Measurements from ENCODE around the gene FHAD1.

FHAD1 gene

DNA sequence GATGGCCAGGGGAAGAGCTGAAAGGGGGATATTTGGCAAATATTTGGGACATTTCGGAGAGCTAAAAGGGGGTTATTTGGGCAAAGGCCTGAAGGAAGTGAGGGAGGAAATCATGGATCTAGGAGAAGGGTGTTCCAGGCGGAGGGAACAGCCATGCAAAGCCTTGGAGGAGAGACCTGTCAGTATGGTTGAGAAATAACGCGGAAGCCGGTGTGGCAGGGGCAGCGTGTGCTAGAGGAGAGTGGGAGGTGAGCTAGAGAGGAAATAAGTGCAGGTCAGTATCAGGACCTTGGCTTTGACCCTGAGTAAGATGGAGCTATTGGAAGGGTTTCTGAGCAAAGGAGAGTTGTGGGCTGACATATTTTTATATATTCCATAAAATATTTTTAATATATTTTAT is 194.2 kb downstream of the FHAD1 start:
- no peaks in the 10 kb centered on the region for H3K9me2 ChIP-seq (replicated peaks; ENCODE audit: control insufficient read depth, low read length)
- H3K4me3 ChIP-seq (ENCODE audit: low read length): no peak overlapping the region
- no peaks in the 10 kb centered on the region for H4K20me1 ChIP-seq (ENCODE audit: control insufficient read depth, insufficient read depth, low read depth, low read length)
- no peaks in the 10 kb centered on the region for H3K79me2 ChIP-seq (ENCODE audit: control insufficient read depth, low read length)
- H3K9me3 ChIP-seq (ENCODE audit: control insufficient read depth, insufficient read depth, low read length): no peaks in the 10 kb centered on the region
- TF ChIP-seq EZH2phosphoT487 (IDR thresholded peaks at IDR 0.05; ENCODE audit: borderline replicate concordance, low read length): no peak
- TF ChIP-seq, protein P1, sequence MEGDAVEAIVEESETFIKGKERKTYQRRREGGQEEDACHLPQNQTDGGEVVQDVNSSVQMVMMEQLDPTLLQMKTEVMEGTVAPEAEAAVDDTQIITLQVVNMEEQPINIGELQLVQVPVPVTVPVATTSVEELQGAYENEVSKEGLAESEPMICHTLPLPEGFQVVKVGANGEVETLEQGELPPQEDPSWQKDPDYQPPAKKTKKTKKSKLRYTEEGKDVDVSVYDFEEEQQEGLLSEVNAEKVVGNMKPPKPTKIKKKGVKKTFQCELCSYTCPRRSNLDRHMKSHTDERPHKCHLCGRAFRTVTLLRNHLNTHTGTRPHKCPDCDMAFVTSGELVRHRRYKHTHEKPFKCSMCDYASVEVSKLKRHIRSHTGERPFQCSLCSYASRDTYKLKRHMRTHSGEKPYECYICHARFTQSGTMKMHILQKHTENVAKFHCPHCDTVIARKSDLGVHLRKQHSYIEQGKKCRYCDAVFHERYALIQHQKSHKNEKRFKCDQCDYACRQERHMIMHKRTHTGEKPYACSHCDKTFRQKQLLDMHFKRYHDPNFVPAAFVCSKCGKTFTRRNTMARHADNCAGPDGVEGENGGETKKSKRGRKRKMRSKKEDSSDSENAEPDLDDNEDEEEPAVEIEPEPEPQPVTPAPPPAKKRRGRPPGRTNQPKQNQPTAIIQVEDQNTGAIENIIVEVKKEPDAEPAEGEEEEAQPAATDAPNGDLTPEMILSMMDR (IDR thresholded peaks at IDR 0.05; ENCODE audit: low read depth, low read length, poor library complexity, severe bottlenecking): no peak
- H3F3A ChIP-seq (ENCODE audit: control insufficient read depth, insufficient read depth): no peaks in the 10 kb centered on the region
- H3K27me3 ChIP-seq (ENCODE audit: control insufficient read depth, low read length): peaks cover 3% of the 10 kb centered on the region; the same call in 1 of the 2 replicates
- no peak overlapping the region for H3K27ac ChIP-seq (ENCODE audit: low read depth, low read length)
- H3K4me1 ChIP-seq (ENCODE audit: control insufficient read depth, low read length): no peaks in the 10 kb centered on the region
- no peaks in the 10 kb centered on the region for H3K36me3 ChIP-seq (ENCODE audit: control insufficient read depth, low read length)
- H3K4me2 ChIP-seq (ENCODE audit: low read length): no peak overlapping the region

DNA sequence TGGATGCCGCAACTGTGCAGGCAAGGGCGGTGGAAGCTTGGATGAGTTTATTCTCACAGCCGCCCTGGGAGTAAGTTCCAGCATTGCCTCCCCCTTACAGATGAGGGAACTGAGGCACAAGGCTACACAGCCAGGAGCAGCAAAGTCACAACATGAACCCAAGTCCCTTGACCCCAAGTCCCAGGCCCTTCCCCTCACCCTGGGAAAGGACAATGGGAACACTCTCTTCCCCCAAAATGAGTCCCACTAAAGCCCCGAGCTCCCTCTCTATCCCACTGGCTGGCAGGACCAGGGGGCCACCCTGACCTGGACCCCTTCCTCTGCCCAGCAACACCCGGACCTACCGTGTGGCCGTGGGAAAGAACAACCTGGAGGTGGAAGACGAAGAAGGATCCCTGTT is 195.1 kb downstream of the FHAD1 start:
- TF ChIP-seq EZH2phosphoT487 (IDR thresholded peaks at IDR 0.05; ENCODE audit: borderline replicate concordance, low read length): no peak
- TF ChIP-seq, protein P1 (IDR thresholded peaks at IDR 0.05; ENCODE audit: low read depth, low read length, poor library complexity, severe bottlenecking): no peak
- Histone ChIP-seq H3K36me3 (ENCODE audit: control insufficient read depth, low read length) (no peaks in the 10 kb centered on the region), H3K9me2 (replicated peaks; ENCODE audit: control insufficient read depth, low read length) (no peaks in the 10 kb centered on the region), H3K4me2 (ENCODE audit: low read length) (no peak overlapping the region), H4K20me1 (ENCODE audit: control insufficient read depth, insufficient read depth, low read depth, low read length) (no peaks in the 10 kb centered on the region), H3K4me3 (ENCODE audit: low read length) (no peak overlapping the region), H3K4me1 (ENCODE audit: control insufficient read depth, low read length) (no peaks in the 10 kb centered on the region), H3K79me2 (ENCODE audit: control insufficient read depth, low read length) (no peaks in the 10 kb centered on the region), H3F3A (ENCODE audit: control insufficient read depth, insufficient read depth) (no peaks in the 10 kb centered on the region), H3K27ac (ENCODE audit: low read depth, low read length) (no peak overlapping the region), H3K9me3 (ENCODE audit: control insufficient read depth, insufficient read depth, low read length) (no peaks in the 10 kb centered on the region), H3K27me3 (ENCODE audit: control insufficient read depth, low read length) (peaks cover 3% of the 10 kb centered on the region; the same call in 1 of the 2 replicates)

DNA sequence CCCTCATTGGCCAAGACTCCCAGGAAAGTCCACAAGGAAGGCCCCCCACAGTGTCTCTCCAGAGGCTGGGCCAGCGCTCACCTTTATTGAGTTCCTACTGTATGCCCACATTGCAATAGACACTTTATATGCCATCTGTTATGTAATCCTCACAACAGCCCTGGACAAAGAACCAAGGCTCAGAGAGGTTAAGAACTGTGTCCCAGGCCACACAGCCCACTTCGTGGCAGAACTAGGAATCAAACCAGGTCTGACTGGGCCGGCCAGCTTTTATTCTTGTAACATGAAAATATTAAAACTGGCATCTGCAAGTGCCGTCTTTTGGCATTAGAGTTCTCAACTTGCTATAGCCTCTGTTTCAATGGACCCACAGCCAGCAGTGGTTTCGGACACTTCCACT is 195.7 kb downstream of the FHAD1 start:
- no peaks in the 10 kb centered on the region for H4K20me1 ChIP-seq (ENCODE audit: control insufficient read depth, insufficient read depth, low read depth, low read length)
- H3K27ac ChIP-seq (ENCODE audit: low read depth, low read length): no peak overlapping the region
- H3K36me3 ChIP-seq (ENCODE audit: control insufficient read depth, low read length): no peaks in the 10 kb centered on the region
- H3K9me2 ChIP-seq (replicated peaks; ENCODE audit: control insufficient read depth, low read length): no peaks in the 10 kb centered on the region
- H3K9me3 ChIP-seq (ENCODE audit: control insufficient read depth, insufficient read depth, low read length): no peaks in the 10 kb centered on the region
- H3K4me1 ChIP-seq (ENCODE audit: control insufficient read depth, low read length): no peaks in the 10 kb centered on the region
- TF ChIP-seq, protein P1 (IDR thresholded peaks at IDR 0.05; ENCODE audit: low read depth, low read length, poor library complexity, severe bottlenecking): no peak
- TF ChIP-seq EZH2phosphoT487 (IDR thresholded peaks at IDR 0.05; ENCODE audit: borderline replicate concordance, low read length): no peak
- H3K27me3 ChIP-seq (ENCODE audit: control insufficient read depth, low read length): peaks cover 3% of the 10 kb centered on the region; the same call in 1 of the 2 replicates
- no peaks in the 10 kb centered on the region for H3F3A ChIP-seq (ENCODE audit: control insufficient read depth, insufficient read depth)
- no peaks in the 10 kb centered on the region for H3K79me2 ChIP-seq (ENCODE audit: control insufficient read depth, low read length)
- no peak overlapping the region for H3K4me3 ChIP-seq (ENCODE audit: low read length)
- no peak overlapping the region for H3K4me2 ChIP-seq (ENCODE audit: low read length)
